ENCODE measurements around the gene FKBP14. TPM values are rescaled to one million over a fixed set of nuclear protein-coding genes. Genes with fewer than 3 reads are reported as not detected.

The FKBP14 gene, protein sequence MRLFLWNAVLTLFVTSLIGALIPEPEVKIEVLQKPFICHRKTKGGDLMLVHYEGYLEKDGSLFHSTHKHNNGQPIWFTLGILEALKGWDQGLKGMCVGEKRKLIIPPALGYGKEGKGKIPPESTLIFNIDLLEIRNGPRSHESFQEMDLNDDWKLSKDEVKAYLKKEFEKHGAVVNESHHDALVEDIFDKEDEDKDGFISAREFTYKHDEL
- total RNA-seq, result 1 to 10 TPM; 4.3 to 5.2 TPM
- 3.5 TPM for polyA plus RNA-seq (2013, experiment 1 of 2)
- 6.2 TPM for polyA plus RNA-seq (2013, experiment 2 of 2)
- 2.7 to 23.2 (median 8.6) reads per million in 172 experiments for total RNA-seq

- intact Hi-C loops (cut with DNase I, micrococcal nuclease), result loop anchor here (2.0 to 10.0 kb wide), 8 partner anchors 34 to 571 kb away; partner anchors contain the start of genes MTURN (in 1 of the 2) and ZNRF2 (in 1 of the 2)
- H3K27me3 ChIP-seq (ENCODE audit: control insufficient read depth in 1 of 2, insufficient read depth in 2 of 2, low read length in 2 of 2), result no peaks in the 10 kb centered on the region
- Mint-ChIP-seq H3K27ac (peak within 1 kb of the TSS; percentile 80), H3K4me1 (ENCODE audit: low read depth) (peaks cover 42% of the 10 kb centered on the region), H3K27me3 (no peaks in the 10 kb centered on the region), H3K9me3 (no peaks in the 10 kb centered on the region), H3K36me3 (ENCODE audit: low read depth) (peaks cover 27% of the 10 kb centered on the region), H3K4me3 (peak within 1 kb of the TSS; percentile 90)
- H3K9me3 ChIP-seq (ENCODE audit: control insufficient read depth in 1 of 2, insufficient read depth in 1 of 2, low read length in 2 of 2), result no peaks in the 10 kb centered on the region
- H3K4me1 ChIP-seq (ENCODE audit: insufficient read depth, low read length), result peaks cover 14% of the 10 kb centered on the region
- POLR2A ChIA-PET, result interaction anchor here (0.6 to 3.3 kb wide), 8 partner anchors 9 to 568 kb away, joined by 3 to 21 read pairs (median 6); partner anchors contain the start of gene NOD1
- H3K36me3 ChIP-seq (ENCODE audit: insufficient read depth, low read length), result no peaks in the 10 kb centered on the region
- peak within 1 kb of the TSS; percentile 70 for H3K4me3 ChIP-seq (ENCODE audit: low read length)
- peak; percentile 82 for ATAC-seq (ENCODE audit: poor library complexity)
- H3K27ac ChIP-seq (ENCODE audit: low read depth in 1 of 2, low read length in 2 of 2), result peak within 1 kb of the TSS; percentile 36 to 50
- DNase-seq, result peak; percentile 76 to 97 (median 88)
- CTCF ChIA-PET, result interaction anchor here (4.3 kb wide), 1 partner anchor 35 kb away, joined by 18 read pairs; no protein-coding TSS in a partner anchor
- TF ChIP-seq, protein P1, sequence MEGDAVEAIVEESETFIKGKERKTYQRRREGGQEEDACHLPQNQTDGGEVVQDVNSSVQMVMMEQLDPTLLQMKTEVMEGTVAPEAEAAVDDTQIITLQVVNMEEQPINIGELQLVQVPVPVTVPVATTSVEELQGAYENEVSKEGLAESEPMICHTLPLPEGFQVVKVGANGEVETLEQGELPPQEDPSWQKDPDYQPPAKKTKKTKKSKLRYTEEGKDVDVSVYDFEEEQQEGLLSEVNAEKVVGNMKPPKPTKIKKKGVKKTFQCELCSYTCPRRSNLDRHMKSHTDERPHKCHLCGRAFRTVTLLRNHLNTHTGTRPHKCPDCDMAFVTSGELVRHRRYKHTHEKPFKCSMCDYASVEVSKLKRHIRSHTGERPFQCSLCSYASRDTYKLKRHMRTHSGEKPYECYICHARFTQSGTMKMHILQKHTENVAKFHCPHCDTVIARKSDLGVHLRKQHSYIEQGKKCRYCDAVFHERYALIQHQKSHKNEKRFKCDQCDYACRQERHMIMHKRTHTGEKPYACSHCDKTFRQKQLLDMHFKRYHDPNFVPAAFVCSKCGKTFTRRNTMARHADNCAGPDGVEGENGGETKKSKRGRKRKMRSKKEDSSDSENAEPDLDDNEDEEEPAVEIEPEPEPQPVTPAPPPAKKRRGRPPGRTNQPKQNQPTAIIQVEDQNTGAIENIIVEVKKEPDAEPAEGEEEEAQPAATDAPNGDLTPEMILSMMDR (IDR thresholded peaks at IDR 0.05), result no peak
Measured at GRCh38 chr7:30026229-30027064, at the start of gene FKBP14. Gene FKBP14 (minus strand): TSS chr7:30026702. CDS start chr7:30026508, 194 bp downstream.

GRCh38 chr7:30074422-30075030, 48.0 kb upstream of the FKBP14 start:
- peak in 3 of 14 experiments; percentile 30 to 35 (median 35) for DNase-seq
- TF ChIP-seq, protein P1 (IDR thresholded peaks at IDR 0.05), result peak; percentile 42
- no peak overlapping the region for H3K27ac ChIP-seq (ENCODE audit: low read depth in 1 of 2, low read length in 2 of 2)
- no peaks in the 10 kb centered on the region for H3K27me3 ChIP-seq (ENCODE audit: control insufficient read depth in 1 of 2, insufficient read depth in 2 of 2, low read length in 2 of 2)
- Mint-ChIP-seq H3K9me3 (no peaks in the 10 kb centered on the region), H3K4me1 (ENCODE audit: low read depth) (no peaks in the 10 kb centered on the region), H3K4me3 (no peak overlapping the region), H3K27me3 (no peaks in the 10 kb centered on the region), H3K27ac (no peak overlapping the region), H3K36me3 (ENCODE audit: low read depth) (peaks cover 39% of the 10 kb centered on the region)
- H3K36me3 ChIP-seq (ENCODE audit: insufficient read depth, low read length), result peaks cover 10% of the 10 kb centered on the region
- CTCF ChIA-PET, result interaction anchor here (1.8 to 2.4 kb wide), 2 partner anchors 13 to 196 kb away, joined by 3 to 6 read pairs; no protein-coding TSS in a partner anchor
- H3K4me3 ChIP-seq (ENCODE audit: low read length), result no peak overlapping the region
- no peaks in the 10 kb centered on the region for H3K4me1 ChIP-seq (ENCODE audit: insufficient read depth, low read length)
- intact Hi-C loops (cut with DNase I, micrococcal nuclease), result no loop called here
- POLR2A ChIA-PET, result no interaction called here
- ATAC-seq (ENCODE audit: poor library complexity), result no peak
- H3K9me3 ChIP-seq (ENCODE audit: control insufficient read depth in 1 of 2, insufficient read depth in 1 of 2, low read length in 2 of 2), result no peaks in the 10 kb centered on the region

GRCh38 chr7:30072735-30073134, 46.2 kb upstream of the FKBP14 start:
- ChIA-PET CTCF (interaction anchor here (2.4 kb wide), 1 partner anchor 11 kb away, joined by 6 read pairs; no protein-coding TSS in a partner anchor), POLR2A (interaction anchor here (0.5 kb wide), 1 partner anchor 158 kb away, joined by 4 read pairs; no protein-coding TSS in a partner anchor)
- H3K27me3 ChIP-seq (ENCODE audit: control insufficient read depth in 1 of 2, insufficient read depth in 2 of 2, low read length in 2 of 2), result no peaks in the 10 kb centered on the region
- no peaks in the 10 kb centered on the region for H3K9me3 ChIP-seq (ENCODE audit: control insufficient read depth in 1 of 2, insufficient read depth in 1 of 2, low read length in 2 of 2)
- Mint-ChIP-seq H3K4me3 (no peak overlapping the region), H3K36me3 (ENCODE audit: low read depth) (peaks cover 32% of the 10 kb centered on the region), H3K9me3 (no peaks in the 10 kb centered on the region), H3K27me3 (no peaks in the 10 kb centered on the region), H3K27ac (no peak overlapping the region), H3K4me1 (ENCODE audit: low read depth) (no peaks in the 10 kb centered on the region)
- TF ChIP-seq, protein P1 (IDR thresholded peaks at IDR 0.05), result no peak
- no peaks in the 10 kb centered on the region for H3K4me1 ChIP-seq (ENCODE audit: insufficient read depth, low read length)
- H3K27ac ChIP-seq (ENCODE audit: low read depth in 1 of 2, low read length in 2 of 2), result no peak overlapping the region
- DNase-seq (no peak), ATAC-seq (ENCODE audit: poor library complexity) (no peak)
- intact Hi-C loops (cut with DNase I, micrococcal nuclease), result no loop called here
- H3K4me3 ChIP-seq (ENCODE audit: low read length), result no peak overlapping the region
- H3K36me3 ChIP-seq (ENCODE audit: insufficient read depth, low read length), result peaks cover 3% of the 10 kb centered on the region

All from CD4-positive, alpha-beta T cell (primary cell).